Heart right ventricle (tissue), 16 donors: ENCODE results near the gene PIK3C3. TPM values are rescaled to one million over a fixed set of nuclear protein-coding genes. Genes with fewer than 3 reads are reported as not detected.

Experiments used
- ATAC-seq, 8 donors: fragments of 200-7000 bp; cut with Tn5 transposase; one replicate each; pipeline ENCODE4 v1.9.1; 2020; ENCODE audit warnings: mild to moderate bottlenecking in 8 of 8, moderate library complexity in 8 of 8, moderate number of reproducible peaks in 1 of 8
- DNase-seq, 2 donors: peaks; one replicate each; pipeline ENCODE4 v3.0.0-alpha.2; 2020
- H3K27ac ChIP-seq, 10 donors: fragments of 200-600 bp; sonication (generic) in 2 of 10; one replicate each; pipeline versions ENCODE4 v1.5.0 to v1.8.0; 2020 to 2022; ENCODE audit warnings: mild to moderate bottlenecking in 3 of 10
- H3K27me3 ChIP-seq, 7 donors: fragments of 200-600 bp; one replicate each; pipeline ENCODE4 v1.8.0; 2021 to 2022; ENCODE audit warnings: mild to moderate bottlenecking in 2 of 7
- H3K36me3 ChIP-seq, 9 donors: fragments of 200-600 bp; sonication (generic) in 1 of 9; one replicate each; pipeline versions ENCODE4 v1.5.0 to v1.8.0; 2020 to 2022; ENCODE audit warnings: mild to moderate bottlenecking in 2 of 9
- H3K4me1 ChIP-seq, 9 donors: fragments of 200-600 bp; sonication (generic) in 1 of 9; one replicate each; pipeline versions ENCODE4 v1.5.0 to v1.8.0; 2020 to 2022; ENCODE audit warnings: mild to moderate bottlenecking in 4 of 9
- H3K4me3 ChIP-seq, 10 donors: fragments of 200-600 bp; sonication (generic) in 2 of 10; one replicate each; pipeline versions ENCODE4 v1.5.0 to v1.8.0; 2020 to 2022; ENCODE audit warnings: mild to moderate bottlenecking in 7 of 10, moderate library complexity in 2 of 10
- H3K9me3 ChIP-seq, 11 donors: fragments of 200-600 bp in 10 of 11; sonication (generic) in 2 of 11; one replicate each; pipeline versions ENCODE4 v1.5.0 to v1.8.0; 2013 to 2022; ENCODE audit warnings: mild to moderate bottlenecking in 2 of 11, control low read depth in 1 of 11, moderate library complexity in 1 of 11
- CTCF ChIP-seq, 9 donors: fragments of 200-600 bp; sonication (generic) in 2 of 9; IDR thresholded peaks; one replicate each; pipeline versions ENCODE4 v1.5.0 to v1.8.0; 2021 to 2022; ENCODE audit warnings: antibody characterized with exemption in 9 of 9, mild to moderate bottlenecking in 5 of 9, moderate library complexity in 1 of 9
- WGBS, 2 donors: extraction: QIAGEN DNeasy Blood & Tissue Kit; methylation state at CpG; one replicate each; pipeline ENCODE4 v1.1.7; 2013; ENCODE audit warnings: inconsistent platforms in 1 of 2; 5-methylcytosine and 5-hydroxymethylcytosine counted together
- intact Hi-C, 10 donors: fragments of 100-400 bp; cut with DNase I; formaldehyde crosslinking; loops; one replicate each; pipeline versions ENCODE4 v1.11.1 to v1.14.2; 2022
- polyA plus RNA-seq, 2 donors: library from polyadenylated mRNA; stranded (reverse); fragments of 200-250 nt; gene quantifications; one replicate each; pipeline ENCODE4 v1.2.3, GENCODE V29; 2013
- total RNA-seq, 10 donors: library from RNA; stranded (reverse); fragmentation: NEBNext Ultra II Directional in 3 of 10; extraction: Animal tissue kit (Norgen Biotek cat#: 25700) in 3 of 10; gene quantifications; one replicate each; pipeline versions ENCODE4 v1.2.1 to v1.2.4, GENCODE V29; 2021 to 2023
- donor health status: Arrhythmogenic right ventricular cardiomyopathy.
- donor health status: ischemic (EF 13 %, LVEDD 7.1; RV severe dilation, severe dysfunction).
- donor health status: healthy with polysubstance abuse.
- donor health status: DM: no; HTN: yes; CAD: no.
- donor health status: DM: no; HTN: no; CAD: no.
- donor health status: ischemic (EF 25% LVEDD 6.9; RV normal size, moderate dysfunction).
- donor health status: ischemic (EF 25% LVEDD 5.7; RV mildly dilated, moderate dysfunction).
- donor health status: healthy.
- donor health status: DM: yes; HTN: yes; CAD: no.
- donor health status: Ischemic cardiomyopathy.
- donor health status: ischemic (EF 35%, LVEDD 5.7; RV mildly dilated, moderate dysfunction).
- donor health status: nonischemic (EF 11% LVEDD 7.7; RV severe dilation, severe dysfunction).
- donor health status: DM: yes; HTN: yes; CAD: no.
- donor health status: PGD.
- donor health status: ischemic (EF 29% LVEDD 5.4; RV normal size, mild dysfunction).
- donor health status: nonischemic (EF 23%, LVEDD 6.1; RV moderate dilation, normal function).

The PIK3C3 gene
- total and polyA plus RNA-seq, 12 donors: 20.8 to 41.4 (median 30.9) TPM

- intact Hi-C loops: no loop called here
- no peak for ATAC-seq
- WGBS, 2 donors: 81 to 83% methylated on average over 3 of the region's 3 CpGs
- TF ChIP-seq CTCF (IDR thresholded peaks at IDR 0.05): no peak
- peaks cover 0 to 9% (median 0%) of the 10 kb centered on the region in 7 donors for H3K27me3 ChIP-seq
- H3K36me3 ChIP-seq: no peaks in the 10 kb centered on the region
- H3K4me3 ChIP-seq: no peak overlapping the region
- no peaks in the 10 kb centered on the region for H3K4me1 ChIP-seq
- no peak for DNase-seq
- H3K27ac ChIP-seq: no peak overlapping the region
- H3K9me3 ChIP-seq: no peaks in the 10 kb centered on the region
Measured at GRCh38 chr18:41917181-41917580, 37.9 kb upstream of the PIK3C3 start.

DNA sequence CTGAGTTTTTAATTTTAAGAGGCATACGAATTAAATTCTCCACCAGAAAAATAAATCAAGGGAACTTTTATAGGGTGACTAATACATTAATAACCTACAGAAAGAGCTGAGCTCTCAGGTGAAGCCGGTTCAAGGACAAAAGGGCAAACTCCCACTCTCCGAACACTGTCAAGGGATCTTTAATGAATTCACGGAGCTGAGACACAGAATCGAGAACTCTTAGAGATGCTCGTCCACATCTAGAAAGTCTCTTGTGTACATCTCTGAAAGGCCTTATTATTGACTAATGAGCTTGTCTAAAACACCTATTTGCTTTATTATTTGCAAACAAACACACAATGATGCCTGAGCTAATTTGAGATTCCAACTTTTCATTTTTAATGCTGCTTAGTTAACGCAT, 33.3 kb upstream of the PIK3C3 start:
- 87 to 88% methylated on average over 7 of the region's 7 CpGs for WGBS, 2 donors
- intact Hi-C loops: no loop called here
- DNase-seq (no peak), ATAC-seq (no peak)
- no peak for TF ChIP-seq CTCF (IDR thresholded peaks at IDR 0.05)
- Histone ChIP-seq H3K9me3 (no peaks in the 10 kb centered on the region), H3K36me3 (no peaks in the 10 kb centered on the region), H3K4me3 (no peak overlapping the region), H3K27ac (no peak overlapping the region), H3K27me3 (peaks cover 0 to 6% (median 0%) of the 10 kb centered on the region in 7 donors), H3K4me1 (no peaks in the 10 kb centered on the region)

DNA sequence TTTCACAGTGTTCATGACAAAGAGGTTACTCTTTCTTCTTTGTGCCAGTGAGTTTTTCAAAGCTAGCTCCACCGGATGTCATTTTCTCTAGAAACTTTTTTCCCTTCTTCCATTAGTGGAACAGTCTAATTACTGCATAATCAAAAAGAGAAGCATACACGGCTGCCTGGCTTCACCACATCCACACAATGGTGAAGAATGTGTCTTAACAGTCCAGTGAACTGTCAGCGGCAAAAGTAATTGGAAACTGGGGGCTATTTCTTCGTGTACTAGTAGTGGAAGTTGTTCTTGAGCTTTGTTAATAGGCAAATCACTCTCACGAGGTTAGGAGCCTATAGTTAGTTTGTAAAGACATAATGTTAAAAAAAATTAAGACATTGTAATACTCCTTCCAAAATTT, 32.9 kb upstream of the PIK3C3 start:
- H3K4me3 ChIP-seq: no peak overlapping the region
- no peaks in the 10 kb centered on the region for H3K36me3 ChIP-seq
- H3K4me1 ChIP-seq: no peaks in the 10 kb centered on the region
- intact Hi-C loops: no loop called here
- DNase-seq (no peak), ATAC-seq (no peak)
- no peak for TF ChIP-seq CTCF (IDR thresholded peaks at IDR 0.05)
- no peak overlapping the region for H3K27ac ChIP-seq
- 79 to 84% methylated on average over 5 of the region's 5 CpGs for WGBS, 2 donors
- H3K9me3 ChIP-seq: no peaks in the 10 kb centered on the region
- H3K27me3 ChIP-seq: peaks cover 0 to 6% (median 0%) of the 10 kb centered on the region in 7 donors

GRCh38 chr18:41922841-41923240, 32.2 kb upstream of the PIK3C3 start:
- TF ChIP-seq CTCF (IDR thresholded peaks at IDR 0.05): no peak
- intact Hi-C loops: no loop called here
- Histone ChIP-seq H3K36me3 (no peaks in the 10 kb centered on the region), H3K9me3 (no peaks in the 10 kb centered on the region), H3K27ac (no peak overlapping the region), H3K4me3 (no peak overlapping the region), H3K27me3 (peaks cover 0 to 6% (median 0%) of the 10 kb centered on the region in 7 donors), H3K4me1 (no peaks in the 10 kb centered on the region)
- DNase-seq (no peak), ATAC-seq (no peak)
- 63 to 78% methylated on average over 1 of the region's 1 CpG for WGBS, 2 donors

DNA sequence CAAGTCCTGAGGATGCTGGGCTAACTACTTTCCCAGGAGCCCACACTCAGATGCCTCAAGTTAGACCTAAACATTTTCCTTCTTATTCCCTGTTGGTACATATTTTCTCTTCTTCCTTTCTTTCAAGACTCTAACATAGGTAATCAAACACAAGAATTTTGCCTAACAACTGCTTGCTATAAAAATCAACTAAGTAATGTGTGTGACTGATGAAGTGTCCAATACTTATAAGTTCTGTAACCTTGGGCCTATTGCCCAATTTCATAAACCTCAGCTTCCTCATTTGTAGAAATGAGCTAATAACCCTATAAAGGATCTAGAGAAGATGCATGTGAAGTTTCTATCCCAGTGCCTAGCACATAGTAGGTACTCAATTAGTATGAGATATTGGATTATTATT, 31.6 kb upstream of the PIK3C3 start:
- no peak for TF ChIP-seq CTCF (IDR thresholded peaks at IDR 0.05)
- Histone ChIP-seq H3K4me1 (no peaks in the 10 kb centered on the region), H3K4me3 (no peak overlapping the region), H3K27ac (no peak overlapping the region), H3K27me3 (peaks cover 0 to 6% (median 0%) of the 10 kb centered on the region in 7 donors), H3K9me3 (no peaks in the 10 kb centered on the region), H3K36me3 (no peaks in the 10 kb centered on the region)
- ATAC-seq (no peak), DNase-seq (no peak)
- intact Hi-C loops: no loop called here
